GM12891 (cell line): ENCODE results near the gene SMYD3.
A peak's percentile ranks its signal among the peaks of the same experiment; 100 is the strongest.

Experiments
- DNase-seq: peaks from one replicate; pipeline ENCODE4 v3.0.0; 2011; ENCODE audit warnings: low spot score; ENCODE audit not compliant: insufficient read length
- FAIRE-seq: peaks from 2 replicates; lab custom pipeline; 2011; peaks lifted over from hg19 to GRCh38; lab: Jason Lieb, UNC
- PAX5 ChIP-seq: IDR thresholded peaks from 2 replicates; pipeline ENCODE4 v1.6.1; 2011; ENCODE audit warnings: low read length, moderate library complexity, mild to moderate bottlenecking; ENCODE audit not compliant: insufficient read depth, severe bottlenecking
- POLR2A ChIP-seq: IDR thresholded peaks from 2 replicates; pipeline ENCODE4 v1.6.1; 2011; ENCODE audit warnings: low read depth, low read length, control low read depth
- POLR2AphosphoS5 ChIP-seq: IDR thresholded peaks from 2 replicates; pipeline ENCODE4 v1.6.1; 2011; ENCODE audit warnings: low read depth, low read length, control low read depth
- POU2F2 ChIP-seq: IDR thresholded peaks from 2 replicates; pipeline ENCODE4 v1.6.1; 2011; ENCODE audit warnings: low read depth, mild to moderate bottlenecking, control low read depth, low read length, moderate library complexity
- SPI1 ChIP-seq: IDR thresholded peaks from 2 replicates; pipeline ENCODE4 v1.6.1; 2011; ENCODE audit warnings: low read depth, low read length, control low read depth
- TAF1 ChIP-seq: IDR thresholded peaks from 2 replicates; pipeline ENCODE4 v1.6.1; 2011; ENCODE audit warnings: low read depth, low read length, control low read depth

The SMYD3 gene

DNA sequence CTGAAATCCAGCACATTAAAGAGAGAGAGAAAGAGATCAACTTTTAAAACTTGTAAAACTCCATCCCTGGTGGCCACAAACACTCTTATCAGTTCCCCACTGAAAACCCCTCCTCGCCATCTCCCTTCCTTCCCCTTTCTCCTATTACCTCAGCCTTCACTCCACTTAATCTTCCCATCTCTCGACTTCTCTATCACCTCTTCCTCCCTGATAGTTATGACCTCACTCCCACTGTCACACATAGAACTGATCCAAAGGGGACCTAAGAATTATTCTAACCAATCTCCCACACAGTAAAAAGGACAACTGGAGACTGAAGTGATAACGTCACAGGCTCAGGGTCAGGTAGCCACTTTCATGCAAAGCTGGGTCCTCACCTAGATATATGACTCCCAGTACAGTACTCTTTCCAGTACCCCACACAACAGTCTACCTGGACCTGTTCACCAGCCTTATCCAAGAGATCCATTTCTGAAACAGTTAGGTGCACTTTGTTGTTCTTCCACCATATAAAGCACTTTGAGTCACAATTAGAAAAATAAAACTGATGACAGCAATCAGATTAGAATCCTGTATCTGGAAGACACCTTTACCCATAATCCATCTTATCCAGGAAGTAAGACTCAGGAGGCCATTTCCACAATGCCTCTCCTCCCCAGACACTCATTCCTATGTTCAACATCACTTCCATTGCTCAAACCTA is 324.8 kb downstream of the SMYD3 start:
- FAIRE-seq (no peak), DNase-seq (no peak)
- 0 out of 2 replicates have a peak, but pooled peaks have one; percentile 1 for TF ChIP-seq SPI1
- no peak for TF ChIP-seq POU2F2

GRCh38 chr1:246181241-246181640 is 325.8 kb downstream of the SMYD3 start:
- TF ChIP-seq PAX5 (no peak), POLR2A (no peak), TAF1 (no peak), SPI1 (no peak), POLR2AphosphoS5 (no peak), POU2F2 (no peak)
- DNase-seq (no peak), FAIRE-seq (no peak)

- TF ChIP-seq POU2F2: no peak
- TF ChIP-seq TAF1: no peak
- TF ChIP-seq POLR2AphosphoS5: no peak
- TF ChIP-seq POLR2A: no peak
- no peak for TF ChIP-seq PAX5
- DNase-seq: no peak
- no peak for FAIRE-seq
Measured at GRCh38 chr1:246179401-246179800, 327.7 kb downstream of the SMYD3 start.

DNA sequence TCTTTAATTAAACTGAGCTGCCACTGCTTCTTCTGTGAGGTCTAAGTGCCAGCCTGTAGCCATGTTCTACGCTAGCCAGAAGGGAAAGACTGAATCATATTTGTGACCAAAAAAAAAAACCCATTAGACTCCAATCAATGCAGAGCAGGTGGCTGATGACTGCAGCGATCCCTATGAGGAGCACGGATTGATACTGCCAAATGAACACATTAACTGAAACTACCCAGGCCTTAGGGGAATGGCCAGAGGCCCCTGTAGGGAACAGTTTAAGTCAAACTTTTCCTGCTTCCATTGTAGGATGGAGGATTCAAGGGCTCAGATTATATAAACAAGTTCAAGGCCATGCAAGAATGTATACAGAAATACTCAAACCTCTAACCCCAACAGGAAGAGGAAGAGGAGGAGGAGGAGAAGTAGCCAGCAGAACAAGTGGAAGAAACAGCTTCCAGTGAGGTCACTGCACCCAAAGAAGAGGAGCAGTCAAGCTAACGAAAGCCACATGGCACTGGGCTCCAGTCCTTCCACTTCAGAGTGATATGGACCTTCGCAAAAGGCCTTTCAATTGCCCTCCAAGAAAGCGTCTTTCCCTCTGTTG is 328.3 kb downstream of the SMYD3 start:
- FAIRE-seq (no peak), DNase-seq (no peak)
- no peak for TF ChIP-seq POLR2A

DNA sequence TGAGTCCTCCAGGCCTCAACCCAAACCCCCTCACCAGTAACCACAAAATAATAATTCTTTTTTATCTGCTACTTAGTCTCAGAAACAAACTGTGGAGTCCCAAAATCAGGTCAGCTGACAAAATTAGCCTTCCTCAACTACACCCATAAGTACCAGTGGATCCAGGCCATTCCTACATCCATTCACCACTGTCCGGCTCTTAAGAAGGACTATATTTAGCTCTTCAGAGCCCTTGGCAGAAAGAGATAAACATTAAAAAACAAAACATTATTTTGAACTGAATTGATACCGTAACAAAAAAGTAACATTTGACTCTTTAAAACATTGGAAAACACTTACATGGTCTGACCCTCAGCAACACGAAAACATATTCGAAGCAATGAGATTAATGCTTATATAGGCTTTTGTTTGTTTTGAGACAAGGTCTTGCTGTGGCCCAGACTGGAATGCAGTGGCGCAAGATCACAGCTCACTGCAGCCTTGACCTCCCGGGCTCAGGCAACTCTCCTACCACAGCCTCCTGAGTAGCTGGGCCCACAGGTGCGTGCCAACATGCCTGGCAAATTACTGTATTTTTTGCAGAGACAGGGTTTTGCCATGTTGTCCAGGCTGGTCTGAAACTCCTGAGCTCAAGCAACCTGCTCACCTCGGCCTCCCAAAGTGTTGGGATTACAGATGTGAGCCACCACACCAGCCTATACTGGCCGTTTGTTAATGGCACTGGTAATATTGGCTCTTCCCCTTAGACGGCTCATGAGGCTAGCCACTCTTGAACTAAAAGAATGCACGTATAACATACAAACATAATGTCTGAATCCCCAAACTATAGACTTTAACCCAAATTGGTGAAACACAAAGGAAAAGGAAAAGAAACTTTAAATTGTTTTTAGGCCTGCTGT is 330.7 kb downstream of the SMYD3 start:
- no peak for FAIRE-seq
- TF ChIP-seq POLR2A: no peak
- no peak for TF ChIP-seq TAF1
- no peak for DNase-seq

GRCh38 chr1:246170574-246171261 is 336.4 kb downstream of the SMYD3 start:
- FAIRE-seq: no peak
- TF ChIP-seq POLR2A: no peak
- TF ChIP-seq PAX5: no peak
- DNase-seq: peak; percentile 16

DNA sequence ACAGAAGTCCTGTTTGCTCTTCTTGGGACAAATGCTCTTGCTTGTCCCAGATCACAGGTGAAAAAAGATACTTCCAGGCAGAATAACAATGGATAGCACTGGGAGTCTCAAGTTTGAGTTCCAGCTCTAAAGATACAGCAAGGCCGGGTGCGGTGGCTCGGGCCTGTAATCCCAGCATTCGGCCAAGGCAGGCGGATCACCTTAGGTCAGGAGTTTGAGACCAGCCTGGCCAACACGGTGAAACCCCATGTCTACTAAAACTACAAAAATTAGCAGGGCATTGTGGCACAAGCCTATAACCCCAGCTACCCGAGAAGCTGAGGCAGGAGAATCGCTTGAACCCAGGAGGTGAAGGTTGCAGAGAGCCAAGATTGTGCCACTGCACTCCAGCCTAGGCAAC is 337.6 kb downstream of the SMYD3 start:
- FAIRE-seq (no peak), DNase-seq (no peak)
- no peak for TF ChIP-seq POLR2A

DNA sequence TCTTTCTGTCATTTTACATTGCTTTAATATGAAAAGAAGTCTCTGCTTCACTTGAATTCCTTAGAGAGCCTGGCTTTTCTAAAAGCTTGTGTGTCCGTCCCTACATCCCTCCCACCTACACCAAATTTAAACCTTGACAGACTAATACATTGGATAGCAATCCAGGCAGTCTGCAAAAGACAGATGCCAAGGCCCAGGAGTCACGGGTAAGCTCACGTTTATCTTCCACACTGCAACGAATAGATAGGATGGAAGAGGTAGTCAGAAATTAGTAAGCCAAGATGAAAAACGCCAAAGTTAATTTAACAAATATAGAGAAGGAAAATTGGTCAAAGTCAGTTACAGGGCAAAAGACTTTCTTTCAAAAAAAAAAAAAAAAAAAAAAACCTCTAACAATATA is 338.1 kb downstream of the SMYD3 start:
- FAIRE-seq: no peak
- TF ChIP-seq POLR2A (no peak), PAX5 (no peak), POU2F2 (no peak), SPI1 (no peak), POLR2AphosphoS5 (no peak), TAF1 (no peak)

GRCh38 chr1:246166841-246167240 is 340.2 kb downstream of the SMYD3 start:
- FAIRE-seq (no peak), DNase-seq (no peak)
- no peak for TF ChIP-seq POU2F2
- TF ChIP-seq SPI1: no peak
- no peak for TF ChIP-seq TAF1
- TF ChIP-seq POLR2AphosphoS5: no peak
- no peak for TF ChIP-seq PAX5
- no peak for TF ChIP-seq POLR2A

More for the DNA sequence above, 338.1 kb downstream of the SMYD3 start:
- DNase-seq: no peak

DNA sequence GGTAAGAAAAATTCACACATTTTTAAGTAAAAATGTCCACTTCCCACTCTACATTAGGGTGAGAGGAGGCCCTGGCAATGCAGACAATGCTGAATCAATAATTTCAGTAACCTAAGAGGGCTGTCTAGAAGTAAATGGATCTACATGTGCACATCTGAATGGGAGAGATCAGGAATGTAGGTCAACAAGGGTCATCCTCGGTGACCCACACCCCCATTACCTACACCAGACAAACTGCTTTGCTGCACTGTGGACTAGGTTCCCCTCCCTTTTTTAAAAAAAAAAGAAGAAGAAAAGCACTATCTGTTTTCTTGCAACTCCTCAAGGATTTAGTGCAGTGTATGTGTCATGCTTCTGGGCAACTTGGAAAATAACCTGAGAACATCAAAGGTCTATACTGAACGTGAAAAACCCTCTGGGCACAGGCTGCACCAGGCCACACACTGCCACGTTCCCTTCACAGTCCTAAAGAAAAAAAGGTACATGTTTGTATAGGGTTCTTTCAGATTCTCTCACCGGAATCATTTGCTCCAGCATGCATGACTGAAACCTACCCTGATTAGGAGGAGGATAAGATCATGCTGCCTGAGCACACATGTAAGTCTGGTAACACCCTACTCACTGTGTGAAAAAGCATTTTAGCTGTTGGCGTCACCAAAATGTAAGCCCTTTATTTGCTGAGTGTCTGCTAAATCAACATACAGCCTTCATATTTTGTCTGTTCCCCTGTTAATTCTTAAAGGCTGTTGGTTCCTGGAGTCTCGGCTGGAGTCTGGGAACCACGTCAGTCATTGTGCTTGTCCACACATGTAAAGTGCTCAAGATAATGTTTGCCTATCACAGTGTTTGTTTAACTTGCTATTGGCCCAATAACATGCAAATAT is 341.0 kb downstream of the SMYD3 start:
- peak; percentile 52 for FAIRE-seq
- DNase-seq: no peak
- TF ChIP-seq TAF1: no peak
- no peak for TF ChIP-seq PAX5
- no peak for TF ChIP-seq POLR2A
- TF ChIP-seq SPI1: no peak
- TF ChIP-seq POU2F2: no peak
- no peak for TF ChIP-seq POLR2AphosphoS5
